ENCODE measurements around the gene CHIT1.
"Not testable (repeated sequence)": the region's sequence is repeated elsewhere in the genome, so short reads cannot be mapped to it uniquely, and the experiment has no call there.

The CHIT1 gene
- 319 to 3,354 (median 925) reads per million in 18 experiments for total RNA-seq

- DNase-seq, result peak; percentile 88 to 96
These were observed at the start of gene CHIT1 for GRCh38 chr1:203229471-203230135. CHIT1 (minus strand) TSS chr1:203229673; CDS start chr1:203229636, 37 bp downstream.

DNA sequence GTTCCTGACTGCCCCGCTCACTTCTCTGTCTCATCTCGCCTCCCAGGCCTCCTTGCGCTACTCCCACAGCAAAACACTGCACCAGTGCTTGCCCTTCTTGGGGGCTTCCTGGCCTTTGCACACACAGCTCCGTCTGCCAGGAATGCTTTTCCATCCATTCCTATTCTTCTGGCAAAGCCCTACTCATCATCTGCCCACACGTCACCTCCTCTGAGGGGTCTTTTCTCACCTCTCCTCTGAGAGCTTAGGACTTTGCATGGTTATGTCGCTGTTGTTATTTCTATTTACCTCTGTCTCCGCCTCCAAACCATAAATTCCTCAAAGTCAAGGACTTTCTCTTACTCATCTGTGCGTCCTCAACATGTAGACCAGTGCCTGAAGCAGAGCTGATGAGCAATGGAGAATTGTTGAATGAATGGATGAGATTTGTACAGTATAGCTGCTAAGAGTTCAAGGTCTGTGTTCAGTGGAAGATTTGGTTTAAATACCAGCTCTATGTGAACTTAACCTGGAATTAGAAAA lies 49.5 kb upstream of the CHIT1 start:
- no peak for DNase-seq

GRCh38 chr1:203278082-203278884 lies 48.8 kb upstream of the CHIT1 start:
- peak; percentile 61 to 63 for DNase-seq

- no peak for DNase-seq
These were observed 47.6 kb upstream of the CHIT1 start for GRCh38 chr1:203276916-203277545.

DNA sequence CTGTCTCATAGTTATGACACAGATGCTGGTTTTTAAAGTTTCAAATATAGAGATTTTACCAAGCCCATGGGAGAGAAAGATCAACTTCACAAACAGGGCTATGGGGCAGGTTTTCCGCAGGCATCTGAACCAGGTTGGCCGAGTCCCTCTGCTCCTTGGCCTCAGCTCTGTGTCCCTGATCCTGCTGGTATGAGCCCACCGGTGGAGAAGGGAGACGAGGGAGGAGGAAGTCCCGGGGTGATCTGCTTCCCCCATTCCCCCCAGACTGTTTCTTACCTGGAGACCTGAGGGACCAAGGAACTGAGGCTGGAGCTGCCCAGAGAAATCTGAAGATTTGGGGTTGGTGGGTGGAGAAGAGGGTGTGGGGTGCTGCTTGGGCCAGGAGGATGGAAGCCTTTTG lies 46.9 kb upstream of the CHIT1 start:
- DNase-seq, result no peak

DNA sequence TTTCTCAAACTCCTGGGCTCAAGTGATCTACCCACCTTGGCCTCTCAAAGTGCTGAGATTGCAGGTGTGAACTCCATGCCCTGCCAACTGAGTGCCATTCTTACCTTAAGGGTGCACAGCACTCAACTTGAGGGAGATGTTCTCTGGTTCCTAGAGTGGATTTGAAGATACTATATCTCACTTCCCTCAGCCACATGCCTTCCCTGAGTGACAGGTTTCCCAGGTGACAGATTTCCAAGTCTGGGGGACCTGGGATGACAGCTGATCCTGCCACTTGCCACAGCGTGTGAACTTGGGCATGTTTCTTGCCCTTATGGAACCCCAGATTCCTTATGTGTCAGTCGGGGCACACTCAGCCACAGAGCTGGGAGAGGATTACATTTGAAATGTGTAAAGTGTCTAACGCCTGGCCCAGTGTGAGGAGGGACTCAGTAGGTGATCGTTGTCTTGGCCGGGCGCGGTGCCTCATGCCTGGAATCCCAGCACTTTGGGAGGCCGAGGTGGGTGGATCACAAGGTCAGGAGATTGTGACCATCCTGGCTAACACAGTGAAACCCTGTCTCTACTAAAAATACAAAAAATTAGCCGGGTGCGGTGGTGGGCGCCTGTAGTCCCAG lies 46.3 kb upstream of the CHIT1 start:
- no peak for DNase-seq

- DNase-seq, result peak; percentile 57 to 73
These were observed 45.3 kb upstream of the CHIT1 start for GRCh38 chr1:203274603-203275381.

GRCh38 chr1:203273869-203274602 lies 44.6 kb upstream of the CHIT1 start:
- peak; percentile 82 to 85 for DNase-seq

DNA sequence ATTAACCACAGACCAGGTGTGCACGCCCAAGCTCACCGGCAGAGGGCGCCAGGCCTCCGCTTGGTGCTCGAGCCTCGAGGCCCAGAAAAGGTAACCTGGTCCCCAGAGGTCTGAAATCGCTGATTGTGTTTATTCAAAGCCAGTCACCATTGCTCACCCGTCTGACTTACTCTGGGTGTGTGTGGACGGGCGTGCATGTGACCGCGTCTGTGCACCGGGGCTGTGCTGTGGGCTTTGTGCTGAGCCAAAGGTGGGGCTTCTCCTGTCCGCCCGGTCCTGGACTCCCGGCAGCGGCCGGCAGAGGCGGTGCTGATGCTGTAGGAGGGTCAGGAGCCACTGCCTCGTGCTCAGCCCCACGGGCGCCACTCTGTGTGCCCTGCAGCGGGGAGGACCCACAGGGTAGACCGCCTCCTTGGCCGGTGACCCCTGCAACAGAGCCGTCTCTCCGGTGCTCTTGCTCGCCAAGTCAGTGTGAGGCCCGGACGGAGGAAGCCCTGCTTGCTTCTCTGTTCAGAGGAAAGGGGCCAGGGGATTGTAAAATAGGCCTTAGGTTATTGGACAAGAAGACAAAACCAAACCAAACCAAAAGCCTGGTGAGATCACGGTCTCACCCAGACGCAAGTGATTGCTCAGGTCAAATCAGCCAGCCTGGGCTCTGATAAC lies 43.9 kb upstream of the CHIT1 start:
- DNase-seq, result peak; percentile 85 to 88

DNA sequence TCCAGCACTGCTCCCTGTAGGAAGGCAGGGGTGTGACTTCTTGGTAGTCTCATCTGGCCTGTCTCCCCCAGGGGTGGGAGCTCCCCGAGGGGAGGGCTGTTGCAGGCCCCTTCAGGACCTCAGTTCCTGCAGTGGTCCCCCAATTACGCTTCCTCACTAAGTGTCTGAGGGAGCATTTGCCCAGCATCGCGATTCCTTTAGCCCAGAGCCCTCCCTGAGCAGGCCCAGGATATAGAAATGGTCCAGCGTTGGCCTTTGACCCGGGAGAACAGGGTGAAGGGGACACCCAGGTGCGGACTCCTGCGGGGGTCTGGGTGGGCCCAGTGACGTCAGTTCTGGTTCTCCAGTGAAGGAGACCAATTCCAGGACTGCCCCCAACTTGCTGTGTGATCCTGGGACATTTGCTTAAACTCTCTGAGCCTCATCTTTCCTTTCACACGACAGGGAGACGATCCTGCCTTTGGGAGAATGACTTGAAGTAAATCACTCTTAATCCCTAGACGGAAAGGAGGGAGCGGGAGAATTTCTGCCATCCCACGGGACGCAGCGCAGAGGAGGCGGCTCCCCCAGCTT lies 43.2 kb upstream of the CHIT1 start:
- DNase-seq, result no peak

DNA sequence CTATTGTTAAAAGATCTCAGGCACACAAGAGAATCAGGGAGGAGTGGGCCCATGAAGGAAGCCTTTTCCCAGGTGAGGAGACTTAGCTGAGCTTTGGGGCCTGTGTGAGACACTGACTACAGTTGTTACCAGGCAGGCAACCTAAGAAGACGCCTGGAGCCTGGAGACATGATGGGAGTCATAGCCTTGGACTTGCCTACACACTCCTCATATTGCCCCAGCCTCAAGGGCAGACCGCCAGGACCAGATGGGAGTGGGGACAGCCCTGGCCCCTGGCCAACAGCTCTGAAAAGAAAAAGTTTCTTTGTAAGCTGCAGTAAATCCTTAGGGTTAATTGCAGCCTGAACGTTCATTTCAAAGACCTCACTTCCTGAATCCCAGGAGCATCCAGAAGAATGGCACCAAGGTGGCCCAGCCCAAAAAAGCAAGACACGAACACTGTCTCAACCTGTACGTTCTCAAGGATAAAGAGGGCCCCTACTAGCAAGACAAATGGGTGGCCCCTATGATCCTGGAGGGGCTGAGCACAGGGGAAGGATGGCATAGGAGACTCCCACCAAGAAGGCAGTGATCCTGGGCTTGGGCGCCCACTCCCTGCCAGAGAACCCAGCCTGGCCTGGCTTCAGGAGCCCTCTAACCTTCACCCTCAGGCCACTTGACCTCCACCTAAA lies 42.6 kb upstream of the CHIT1 start:
- no peak for DNase-seq

DNA sequence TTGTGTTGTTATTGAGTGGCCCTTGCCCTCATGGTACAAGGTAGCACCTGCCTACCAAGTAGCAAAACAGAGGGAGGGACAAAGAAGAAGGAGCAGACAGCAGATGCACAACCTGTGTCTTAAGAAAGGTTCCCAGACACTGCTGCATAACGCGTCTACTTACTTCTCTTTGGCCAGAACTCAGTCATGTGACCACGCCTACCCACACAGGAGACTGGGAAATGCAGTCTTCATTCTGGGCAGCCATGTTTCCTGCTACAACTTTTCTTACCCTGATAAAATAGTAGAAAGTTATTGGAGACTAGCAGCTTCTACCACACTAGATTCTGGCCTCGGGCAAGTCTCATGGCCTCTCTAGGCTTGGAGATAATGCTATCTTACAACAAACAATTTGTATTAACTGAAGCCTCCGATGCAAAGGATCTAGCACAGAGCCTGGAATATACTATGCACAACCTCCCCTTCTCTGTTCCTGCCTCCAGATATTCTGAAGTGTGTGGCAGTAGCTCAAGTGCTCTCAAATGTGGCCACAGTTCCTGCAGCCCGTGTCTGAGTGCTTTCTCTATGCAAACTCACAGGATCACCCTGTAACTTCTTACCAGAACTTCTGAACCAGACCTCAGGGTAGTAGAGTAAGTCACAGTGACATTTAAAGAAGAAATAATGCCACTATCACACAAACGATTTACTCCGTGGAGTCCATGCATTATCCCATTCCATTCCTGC lies 41.7 kb upstream of the CHIT1 start:
- DNase-seq, result peak; percentile 75 to 85

DNA sequence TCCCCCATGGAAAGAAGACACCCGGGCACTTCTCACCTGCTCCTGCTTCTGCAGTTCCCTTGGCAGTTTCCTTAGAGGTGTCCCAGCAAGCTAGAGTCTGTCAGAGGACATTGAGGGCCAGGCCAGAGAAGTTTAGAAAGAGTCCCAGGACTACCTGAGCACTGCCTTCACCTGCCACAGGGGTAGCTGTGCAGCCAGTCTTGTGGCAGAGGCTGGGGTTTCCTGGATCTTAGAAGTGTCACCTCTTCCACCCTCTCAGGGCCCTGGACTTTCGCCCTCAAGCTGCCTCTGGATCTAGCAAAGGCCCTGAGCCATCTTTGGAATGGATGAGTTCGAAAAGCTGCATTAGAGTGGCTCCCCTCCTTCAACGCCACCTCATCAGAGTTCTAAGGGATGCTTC lies 41.0 kb upstream of the CHIT1 start:
- DNase-seq, result no peak

DNA sequence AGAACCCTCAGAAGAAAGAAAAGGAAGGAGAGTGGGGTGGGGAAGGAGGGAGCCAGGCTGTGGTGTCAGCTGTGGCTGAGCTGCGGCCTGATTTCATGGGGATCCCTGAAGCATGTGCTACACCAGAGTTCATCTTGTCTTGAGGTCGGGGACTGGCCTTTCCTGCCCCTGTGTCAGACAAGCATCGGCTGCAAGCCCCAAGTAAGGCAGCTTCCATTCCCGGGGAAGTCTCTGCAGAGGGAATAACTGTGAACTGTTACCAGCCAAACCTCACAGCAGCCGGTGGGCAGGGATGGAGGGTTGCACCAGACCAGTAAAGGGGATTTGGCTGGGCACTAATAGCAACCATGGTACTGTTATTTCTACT lies 40.2 kb upstream of the CHIT1 start:
- DNase-seq, result no peak

GRCh38 chr1:203268901-203269653 lies 39.6 kb upstream of the CHIT1 start:
- DNase-seq, result peak; percentile 67 to 71

DNA sequence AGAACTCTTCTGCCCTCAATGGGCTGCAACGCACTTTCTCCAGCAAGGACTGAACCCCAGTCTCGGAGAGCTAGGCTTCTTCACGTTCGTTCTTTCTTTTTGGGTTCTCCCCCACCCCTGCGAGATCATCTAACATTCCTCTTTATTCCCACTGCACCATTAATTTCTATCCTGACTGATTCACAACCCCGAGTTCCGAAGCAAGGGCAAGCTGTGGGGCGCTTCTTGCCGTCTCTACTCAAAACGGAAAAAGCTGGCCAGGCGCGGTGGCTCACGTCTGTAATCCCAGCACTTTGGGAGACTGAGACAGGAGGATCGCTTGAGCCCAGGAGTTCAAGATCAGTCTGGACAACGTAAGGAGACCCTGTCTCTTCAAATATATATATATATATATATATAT lies 38.4 kb upstream of the CHIT1 start:
- DNase-seq, result no peak

- peak; percentile 89 to 92 for DNase-seq
These were observed 37.9 kb upstream of the CHIT1 start for GRCh38 chr1:203267347-203267846.

GRCh38 chr1:203266140-203266539 lies 36.7 kb upstream of the CHIT1 start:
- not testable (repeated sequence) for DNase-seq
